ENCODE results near the gene C22orf31.

The C22orf31 gene

GRCh38 chr22:29081517-29082236 lies 20.0 kb upstream of the C22orf31 start:
- no peak for DNase-seq (ENCODE audit: low read depth)

GRCh38 chr22:29080106-29080975 lies 18.7 kb upstream of the C22orf31 start:
- no peak for DNase-seq (ENCODE audit: low read depth)

GRCh38 chr22:29079218-29079901 lies 17.7 kb upstream of the C22orf31 start:
- no peak for DNase-seq (ENCODE audit: low read depth)

- no peak for DNase-seq (ENCODE audit: low read depth)
Observed at GRCh38 chr22:29078869-29079207, 17.2 kb upstream of the C22orf31 start.

GRCh38 chr22:29078036-29078868 lies 16.6 kb upstream of the C22orf31 start:
- no peak for DNase-seq (ENCODE audit: low read depth)

GRCh38 chr22:29074276-29074772 lies 12.7 kb upstream of the C22orf31 start:
- no peak for DNase-seq (ENCODE audit: low read depth)

- no peak for DNase-seq (ENCODE audit: low read depth)
Observed at GRCh38 chr22:29073618-29074275, 12.1 kb upstream of the C22orf31 start.

- no peak for DNase-seq (ENCODE audit: low read depth)
Observed at GRCh38 chr22:29072979-29073617, 11.5 kb upstream of the C22orf31 start, which contains the start of gene KREMEN1. Gene KREMEN1, plus strand, starts transcription at chr22:29073035. Its CDS starts 96 bp downstream, at chr22:29073131.

- DNase-seq (ENCODE audit: low read depth) = peak; percentile 89
Observed at GRCh38 chr22:29072193-29072978, 10.8 kb upstream of the C22orf31 start.

- DNase-seq (ENCODE audit: low read depth) = peak; percentile 38
Observed at GRCh38 chr22:29071261-29072045, 9.8 kb upstream of the C22orf31 start.

- no peak for DNase-seq (ENCODE audit: low read depth)
Observed at GRCh38 chr22:29070490-29070889, 8.9 kb upstream of the C22orf31 start.

- DNase-seq (ENCODE audit: low read depth) = no peak
Observed at GRCh38 chr22:29069463-29069862, 7.8 kb upstream of the C22orf31 start.

- DNase-seq (ENCODE audit: low read depth) = no peak
Observed at GRCh38 chr22:29065468-29066190, 4.0 kb upstream of the C22orf31 start.

GRCh38 chr22:29062286-29062821 lies 723 bp upstream of the C22orf31 start:
- no peak for DNase-seq (ENCODE audit: low read depth)

GRCh38 chr22:29060931-29061330 lies 700 bp downstream of the C22orf31 start:
- DNase-seq (ENCODE audit: low read depth) = no peak

- DNase-seq (ENCODE audit: low read depth) = no peak
Observed at GRCh38 chr22:29060251-29060869, 1.3 kb downstream of the C22orf31 start.

GRCh38 chr22:29056472-29056871 lies 5.2 kb downstream of the C22orf31 start:
- no peak for DNase-seq (ENCODE audit: low read depth)
